Neural progenitor cell (in vitro differentiated cells): ENCODE results near the gene CASK.

Source experiments
- EZH2 ChIP-seq: fragments of 200-600 bp; sonication (generic); IDR thresholded peaks from 2 replicates; pipeline ENCODE4 v1.6.1; 2017; ENCODE audit warnings: antibody characterized with exemption, mild to moderate bottlenecking, moderate library complexity
- EZH2phosphoT487 ChIP-seq: fragments of 200-600 bp; sonication (generic); IDR thresholded peaks from 2 replicates; pipeline ENCODE4 v1.6.1; 2017; ENCODE audit warnings: antibody characterized with exemption
- TF ChIP-seq, protein P1 (sequence below): fragments of 200-600 bp; sonication (generic); IDR thresholded peaks from 2 replicates; pipeline ENCODE4 v1.5.1; 2017; ENCODE audit warnings: antibody characterized with exemption, mild to moderate bottlenecking

DNA sequence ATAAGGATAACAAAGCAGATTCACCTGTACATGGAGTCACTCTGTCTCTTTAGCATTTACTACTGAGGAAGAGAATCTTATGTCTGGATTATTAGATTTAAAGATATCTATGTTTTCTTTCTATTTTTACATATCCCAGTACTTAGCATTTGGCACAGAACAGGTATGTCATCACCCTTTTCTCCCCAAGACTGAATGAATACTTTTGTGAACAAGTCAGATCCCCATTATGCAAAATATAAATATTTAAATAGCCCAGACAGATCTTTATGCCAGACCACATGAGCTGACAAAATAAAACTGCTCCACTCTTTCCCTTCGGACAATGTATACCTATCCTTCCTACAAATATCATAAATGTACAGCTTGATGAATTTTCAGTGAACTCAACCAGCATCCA is 94.5 kb downstream of the CASK start:
- TF ChIP-seq, protein P1, sequence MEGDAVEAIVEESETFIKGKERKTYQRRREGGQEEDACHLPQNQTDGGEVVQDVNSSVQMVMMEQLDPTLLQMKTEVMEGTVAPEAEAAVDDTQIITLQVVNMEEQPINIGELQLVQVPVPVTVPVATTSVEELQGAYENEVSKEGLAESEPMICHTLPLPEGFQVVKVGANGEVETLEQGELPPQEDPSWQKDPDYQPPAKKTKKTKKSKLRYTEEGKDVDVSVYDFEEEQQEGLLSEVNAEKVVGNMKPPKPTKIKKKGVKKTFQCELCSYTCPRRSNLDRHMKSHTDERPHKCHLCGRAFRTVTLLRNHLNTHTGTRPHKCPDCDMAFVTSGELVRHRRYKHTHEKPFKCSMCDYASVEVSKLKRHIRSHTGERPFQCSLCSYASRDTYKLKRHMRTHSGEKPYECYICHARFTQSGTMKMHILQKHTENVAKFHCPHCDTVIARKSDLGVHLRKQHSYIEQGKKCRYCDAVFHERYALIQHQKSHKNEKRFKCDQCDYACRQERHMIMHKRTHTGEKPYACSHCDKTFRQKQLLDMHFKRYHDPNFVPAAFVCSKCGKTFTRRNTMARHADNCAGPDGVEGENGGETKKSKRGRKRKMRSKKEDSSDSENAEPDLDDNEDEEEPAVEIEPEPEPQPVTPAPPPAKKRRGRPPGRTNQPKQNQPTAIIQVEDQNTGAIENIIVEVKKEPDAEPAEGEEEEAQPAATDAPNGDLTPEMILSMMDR = no peak
- no peak for TF ChIP-seq EZH2
- TF ChIP-seq EZH2phosphoT487 = no peak
